HG03575 (cell line): ENCODE results near the gene KRTAP5-8.
"Not testable (repeated sequence)": the region's sequence is repeated elsewhere in the genome, so short reads cannot be mapped to it uniquely, and the experiment has no call there.

Source experiments
- ATAC-seq: cut with Tn5 transposase; IDR thresholded peaks from one replicate; pipeline ENCODE4 v1.9.1; 2021; ENCODE audit not compliant: unreplicated experiment, insufficient number of reproducible peaks, low FRiP score; ENCODE audit errors: extremely low read depth

KRTAP5-8 gene

GRCh38 chr11:71537977-71538665 lies at the start of gene KRTAP5-8:
KRTAP5-8 (plus strand) TSS chr11:71538025; CDS start chr11:71538056, 31 bp downstream.
- not testable (repeated sequence) for ATAC-seq

GRCh38 chr11:71488681-71489270 lies 49.0 kb upstream of the KRTAP5-8 start:
- ATAC-seq, result no peak

- ATAC-seq, result no peak
Observed at GRCh38 chr11:71489311-71490043, 48.3 kb upstream of the KRTAP5-8 start.

GRCh38 chr11:71490044-71490730 lies 47.6 kb upstream of the KRTAP5-8 start:
- no peak for ATAC-seq

GRCh38 chr11:71490731-71491390 lies 47.0 kb upstream of the KRTAP5-8 start:
- ATAC-seq, result no peak

GRCh38 chr11:71491531-71491930 lies 46.3 kb upstream of the KRTAP5-8 start:
- no peak for ATAC-seq

GRCh38 chr11:71491940-71492339 lies 45.9 kb upstream of the KRTAP5-8 start:
- no peak for ATAC-seq

- no peak for ATAC-seq
Observed at GRCh38 chr11:71495286-71496230, 42.3 kb upstream of the KRTAP5-8 start.

GRCh38 chr11:71496421-71496820 lies 41.4 kb upstream of the KRTAP5-8 start:
- no peak for ATAC-seq

GRCh38 chr11:71498091-71498490 lies 39.7 kb upstream of the KRTAP5-8 start:
- no peak for ATAC-seq

GRCh38 chr11:71499125-71499524 lies 38.7 kb upstream of the KRTAP5-8 start:
- ATAC-seq, result no peak

GRCh38 chr11:71499546-71499945 lies 38.3 kb upstream of the KRTAP5-8 start:
- ATAC-seq, result no peak

- ATAC-seq, result no peak
Observed at GRCh38 chr11:71500601-71501021, 37.2 kb upstream of the KRTAP5-8 start.

GRCh38 chr11:71501071-71501985 lies 36.5 kb upstream of the KRTAP5-8 start:
- no peak for ATAC-seq

GRCh38 chr11:71502026-71502425 lies 35.8 kb upstream of the KRTAP5-8 start:
- no peak for ATAC-seq

- ATAC-seq, result no peak
Observed at GRCh38 chr11:71502871-71503435, 34.9 kb upstream of the KRTAP5-8 start.

- ATAC-seq, result no peak
Observed at GRCh38 chr11:71504531-71504930, 33.3 kb upstream of the KRTAP5-8 start.
